ENCODE data around the gene FREM1. TPM values are rescaled to one million over a fixed set of nuclear protein-coding genes. Genes with fewer than 3 reads are reported as not detected.

The FREM1 gene
- total and polyA plus RNA-seq, 2 of the 13 experiments (the other 11 are each of a cell fraction or from before 2014, with no cell fraction given): 64.3 to 202 TPM

DNA sequence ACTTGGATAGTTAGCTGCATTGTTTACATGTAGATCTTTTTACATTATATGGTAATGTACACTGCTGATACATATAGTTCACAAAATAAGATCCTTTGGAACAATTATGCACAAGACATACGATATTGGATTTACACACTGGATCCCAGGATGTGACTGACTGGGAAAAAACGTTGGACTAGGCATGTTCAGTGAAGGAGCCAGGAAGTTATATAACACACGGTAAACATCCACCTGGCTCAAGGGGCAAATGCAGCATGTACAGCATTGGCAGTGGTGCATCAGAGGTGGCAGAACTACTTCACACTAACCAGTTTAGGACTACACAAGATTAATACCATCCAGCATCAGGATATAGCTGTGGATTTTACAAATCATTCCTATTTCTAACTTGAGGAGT lies 10.6 kb upstream of the FREM1 start (continued):
- TF ChIP-seq, protein P1, sequence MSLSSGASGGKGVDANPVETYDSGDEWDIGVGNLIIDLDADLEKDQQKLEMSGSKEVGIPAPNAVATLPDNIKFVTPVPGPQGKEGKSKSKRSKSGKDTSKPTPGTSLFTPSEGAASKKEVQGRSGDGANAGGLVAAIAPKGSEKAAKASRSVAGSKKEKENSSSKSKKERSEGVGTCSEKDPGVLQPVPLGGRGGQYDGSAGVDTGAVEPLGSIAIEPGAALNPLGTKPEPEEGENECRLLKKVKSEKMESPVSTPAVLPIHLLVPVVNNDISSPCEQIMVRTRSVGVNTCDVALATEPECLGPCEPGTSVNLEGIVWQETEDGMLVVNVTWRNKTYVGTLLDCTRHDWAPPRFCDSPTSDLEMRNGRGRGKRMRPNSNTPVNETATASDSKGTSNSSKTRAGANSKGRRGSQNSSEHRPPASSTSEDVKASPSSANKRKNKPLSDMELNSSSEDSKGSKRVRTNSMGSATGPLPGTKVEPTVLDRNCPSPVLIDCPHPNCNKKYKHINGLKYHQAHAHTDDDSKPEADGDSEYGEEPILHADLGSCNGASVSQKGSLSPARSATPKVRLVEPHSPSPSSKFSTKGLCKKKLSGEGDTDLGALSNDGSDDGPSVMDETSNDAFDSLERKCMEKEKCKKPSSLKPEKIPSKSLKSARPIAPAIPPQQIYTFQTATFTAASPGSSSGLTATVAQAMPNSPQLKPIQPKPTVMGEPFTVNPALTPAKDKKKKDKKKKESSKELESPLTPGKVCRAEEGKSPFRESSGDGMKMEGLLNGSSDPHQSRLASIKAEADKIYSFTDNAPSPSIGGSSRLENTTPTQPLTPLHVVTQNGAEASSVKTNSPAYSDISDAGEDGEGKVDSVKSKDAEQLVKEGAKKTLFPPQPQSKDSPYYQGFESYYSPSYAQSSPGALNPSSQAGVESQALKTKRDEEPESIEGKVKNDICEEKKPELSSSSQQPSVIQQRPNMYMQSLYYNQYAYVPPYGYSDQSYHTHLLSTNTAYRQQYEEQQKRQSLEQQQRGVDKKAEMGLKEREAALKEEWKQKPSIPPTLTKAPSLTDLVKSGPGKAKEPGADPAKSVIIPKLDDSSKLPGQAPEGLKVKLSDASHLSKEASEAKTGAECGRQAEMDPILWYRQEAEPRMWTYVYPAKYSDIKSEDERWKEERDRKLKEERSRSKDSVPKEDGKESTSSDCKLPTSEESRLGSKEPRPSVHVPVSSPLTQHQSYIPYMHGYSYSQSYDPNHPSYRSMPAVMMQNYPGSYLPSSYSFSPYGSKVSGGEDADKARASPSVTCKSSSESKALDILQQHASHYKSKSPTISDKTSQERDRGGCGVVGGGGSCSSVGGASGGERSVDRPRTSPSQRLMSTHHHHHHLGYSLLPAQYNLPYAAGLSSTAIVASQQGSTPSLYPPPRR (CRISPR knock-in tag; IDR thresholded peaks at IDR 0.05; ENCODE audit: borderline replicate concordance): peak; percentile 51; the same call in 1 of the 2 replicates
- peak; percentile 74; the same call in 1 of the 2 replicates for TF ChIP-seq MIXL1 (CRISPR knock-in tag; IDR thresholded peaks at IDR 0.05)
- TF ChIP-seq, protein P2, sequence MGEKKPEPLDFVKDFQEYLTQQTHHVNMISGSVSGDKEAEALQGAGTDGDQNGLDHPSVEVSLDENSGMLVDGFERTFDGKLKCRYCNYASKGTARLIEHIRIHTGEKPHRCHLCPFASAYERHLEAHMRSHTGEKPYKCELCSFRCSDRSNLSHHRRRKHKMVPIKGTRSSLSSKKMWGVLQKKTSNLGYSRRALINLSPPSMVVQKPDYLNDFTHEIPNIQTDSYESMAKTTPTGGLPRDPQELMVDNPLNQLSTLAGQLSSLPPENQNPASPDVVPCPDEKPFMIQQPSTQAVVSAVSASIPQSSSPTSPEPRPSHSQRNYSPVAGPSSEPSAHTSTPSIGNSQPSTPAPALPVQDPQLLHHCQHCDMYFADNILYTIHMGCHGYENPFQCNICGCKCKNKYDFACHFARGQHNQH (CRISPR knock-in tag; IDR thresholded peaks at IDR 0.05): 0 out of 2 replicates have a peak, but pooled peaks have one; percentile 38
- TF ChIP-seq, protein P3, sequence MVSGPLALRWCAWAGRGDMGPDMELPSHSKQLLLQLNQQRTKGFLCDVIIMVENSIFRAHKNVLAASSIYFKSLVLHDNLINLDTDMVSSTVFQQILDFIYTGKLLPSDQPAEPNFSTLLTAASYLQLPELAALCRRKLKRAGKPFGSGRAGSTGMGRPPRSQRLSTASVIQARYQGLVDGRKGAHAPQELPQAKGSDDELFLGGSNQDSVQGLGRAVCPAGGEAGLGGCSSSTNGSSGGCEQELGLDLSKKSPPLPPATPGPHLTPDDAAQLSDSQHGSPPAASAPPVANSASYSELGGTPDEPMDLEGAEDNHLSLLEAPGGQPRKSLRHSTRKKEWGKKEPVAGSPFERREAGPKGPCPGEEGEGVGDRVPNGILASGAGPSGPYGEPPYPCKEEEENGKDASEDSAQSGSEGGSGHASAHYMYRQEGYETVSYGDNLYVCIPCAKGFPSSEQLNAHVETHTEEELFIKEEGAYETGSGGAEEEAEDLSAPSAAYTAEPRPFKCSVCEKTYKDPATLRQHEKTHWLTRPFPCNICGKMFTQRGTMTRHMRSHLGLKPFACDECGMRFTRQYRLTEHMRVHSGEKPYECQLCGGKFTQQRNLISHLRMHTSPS (CRISPR knock-in tag; IDR thresholded peaks at IDR 0.05; ENCODE audit: low read depth): peak; percentile 76; the same call in 1 of the 2 replicates
- peak; percentile 41; the same call in 1 of the 2 replicates for TF ChIP-seq PPARG (CRISPR knock-in tag; conservative IDR thresholded peaks at IDR 0.05)
- peak; percentile 44; the same call in 1 of the 2 replicates for TF ChIP-seq ZNF644 (CRISPR knock-in tag; IDR thresholded peaks at IDR 0.05; ENCODE audit: low read depth)
- TF ChIP-seq RXRB (CRISPR knock-in tag; IDR thresholded peaks at IDR 0.05; ENCODE audit: borderline replicate concordance): peak; percentile 67; the same call in 1 of the 2 replicates
- peak; percentile 57; the same call in 1 of the 2 replicates for TF ChIP-seq ZNF816 (CRISPR knock-in tag; IDR thresholded peaks at IDR 0.05; ENCODE audit: borderline replicate concordance)
- peak; percentile 64 for TF ChIP-seq HDAC1 (CRISPR knock-in tag; IDR thresholded peaks at IDR 0.05)
- 0 out of 2 replicates have a peak, but pooled peaks have one; percentile 59 for TF ChIP-seq KMT2B (CRISPR knock-in tag; IDR thresholded peaks at IDR 0.05)
- TF ChIP-seq, protein P4, sequence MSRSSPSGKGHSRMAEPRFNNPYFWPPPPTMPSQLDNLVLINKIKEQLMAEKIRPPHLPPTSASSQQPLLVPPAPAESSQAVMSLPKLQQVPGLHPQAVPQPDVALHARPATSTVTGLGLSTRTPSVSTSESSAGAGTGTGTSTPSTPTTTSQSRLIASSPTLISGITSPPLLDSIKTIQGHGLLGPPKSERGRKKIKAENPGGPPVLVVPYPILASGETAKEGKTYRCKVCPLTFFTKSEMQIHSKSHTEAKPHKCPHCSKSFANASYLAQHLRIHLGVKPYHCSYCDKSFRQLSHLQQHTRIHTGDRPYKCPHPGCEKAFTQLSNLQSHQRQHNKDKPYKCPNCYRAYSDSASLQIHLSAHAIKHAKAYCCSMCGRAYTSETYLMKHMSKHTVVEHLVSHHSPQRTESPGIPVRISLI (CRISPR knock-in tag; IDR thresholded peaks at IDR 0.05; ENCODE audit: borderline replicate concordance): peak; percentile 56; the same call in 1 of the 2 replicates
- TF ChIP-seq IRF2 (CRISPR knock-in tag; IDR thresholded peaks at IDR 0.05): peak; percentile 47; the same call in 1 of the 2 replicates
